Muscle layer of colon (tissue), 2 donors: ENCODE data around the gene PVR.
"Not testable (repeated sequence)": the region's sequence is repeated elsewhere in the genome, so short reads cannot be mapped to it uniquely, and the experiment has no call there.

Experiments used
- H3K27ac ChIP-seq: one replicate; pipeline ENCODE4 v1.7.0; 2013; ENCODE audit warnings: low read depth, mild to moderate bottlenecking, low read length, moderate library complexity
- H3K27me3 ChIP-seq, 2 donors: one replicate each; pipeline ENCODE4 v1.7.0; 2013; ENCODE audit warnings: low read length in 2 of 2, mild to moderate bottlenecking in 2 of 2; ENCODE audit not compliant: insufficient read depth in 2 of 2, control insufficient read depth in 1 of 2
- H3K36me3 ChIP-seq: one replicate; pipeline ENCODE4 v1.7.0; 2013; ENCODE audit warnings: mild to moderate bottlenecking, low read length; ENCODE audit not compliant: insufficient read depth
- H3K4me1 ChIP-seq: one replicate; pipeline ENCODE4 v1.7.0; 2013; ENCODE audit warnings: mild to moderate bottlenecking, low read length; ENCODE audit not compliant: insufficient read depth
- H3K4me3 ChIP-seq, 2 donors: one replicate each; pipeline ENCODE4 v1.7.0; 2013; ENCODE audit warnings: low read length in 2 of 2, low read depth in 1 of 2, mild to moderate bottlenecking in 1 of 2, moderate library complexity in 1 of 2
- H3K9ac ChIP-seq: one replicate; pipeline ENCODE4 v1.7.0; 2013; ENCODE audit warnings: low read length
- H3K9me3 ChIP-seq: one replicate; pipeline ENCODE4 v1.7.0; 2013; ENCODE audit warnings: mild to moderate bottlenecking, low read length
- donor health status: abdominal sarcoma.
- donor health status: Adenocarcinoma of cecum.

Gene PVR

GRCh38 chr19:44663996-44664395 lies 20.3 kb downstream of the PVR start:
- Histone ChIP-seq H3K9me3 (no peaks in the 10 kb centered on the region), H3K4me3 (no peak overlapping the region), H3K27me3 (no peaks in the 10 kb centered on the region), H3K27ac (no peak overlapping the region), H3K36me3 (peaks cover 39% of the 10 kb centered on the region), H3K4me1 (no peaks in the 10 kb centered on the region), H3K9ac (no peak overlapping the region)

GRCh38 chr19:44664976-44665375 lies 21.3 kb downstream of the PVR start:
- Histone ChIP-seq H3K4me3 (no peak overlapping the region), H3K9ac (no peak overlapping the region), H3K27ac (no peak overlapping the region), H3K9me3 (no peaks in the 10 kb centered on the region), H3K27me3 (no peaks in the 10 kb centered on the region), H3K4me1 (no peaks in the 10 kb centered on the region), H3K36me3 (peaks cover 33% of the 10 kb centered on the region)

- H3K9ac ChIP-seq, result no peak overlapping the region
- H3K4me1 ChIP-seq, result no peaks in the 10 kb centered on the region
- H3K9me3 ChIP-seq, result no peaks in the 10 kb centered on the region
- no peak overlapping the region for H3K4me3 ChIP-seq
- peaks cover 14% of the 10 kb centered on the region for H3K36me3 ChIP-seq
- H3K27ac ChIP-seq, result no peak overlapping the region
- no peaks in the 10 kb centered on the region for H3K27me3 ChIP-seq
Observed at GRCh38 chr19:44666852-44667556, 23.3 kb downstream of the PVR start.

GRCh38 chr19:44668985-44669764 lies 25.5 kb downstream of the PVR start:
- H3K4me3 ChIP-seq, result no peak overlapping the region
- H3K9ac ChIP-seq, result no peak overlapping the region
- H3K27ac ChIP-seq, result no peak overlapping the region
- no peaks in the 10 kb centered on the region for H3K36me3 ChIP-seq
- H3K9me3 ChIP-seq, result no peaks in the 10 kb centered on the region
- H3K27me3 ChIP-seq, result no peaks in the 10 kb centered on the region
- no peaks in the 10 kb centered on the region for H3K4me1 ChIP-seq

GRCh38 chr19:44670027-44670426 lies 26.3 kb downstream of the PVR start:
- not testable (repeated sequence) for H3K27me3 ChIP-seq, H3K36me3 ChIP-seq, H3K4me3 ChIP-seq, H3K27ac ChIP-seq, H3K9ac ChIP-seq, H3K4me1 ChIP-seq, H3K9me3 ChIP-seq

GRCh38 chr19:44671400-44671799 lies 27.7 kb downstream of the PVR start, which contains the start of gene CEACAM19:
Gene CEACAM19 (plus strand): TSS chr19:44671482. CDS start chr19:44671932, 450 bp downstream.
- H3K36me3 ChIP-seq, result no peaks in the 10 kb centered on the region
- H3K27ac ChIP-seq, result no peak within 1 kb of the TSS
- H3K9me3 ChIP-seq, result no peaks in the 10 kb centered on the region
- H3K4me3 ChIP-seq, result no peak within 1 kb of the TSS
- no peak within 1 kb of the TSS for H3K9ac ChIP-seq
- no peaks in the 10 kb centered on the region for H3K27me3 ChIP-seq
- H3K4me1 ChIP-seq, result no peaks in the 10 kb centered on the region

- H3K4me1 ChIP-seq, result no peaks in the 10 kb centered on the region
- H3K27me3 ChIP-seq, result no peaks in the 10 kb centered on the region
- H3K4me3 ChIP-seq, result no peak overlapping the region
- no peaks in the 10 kb centered on the region for H3K36me3 ChIP-seq
- H3K9me3 ChIP-seq, result no peaks in the 10 kb centered on the region
- H3K27ac ChIP-seq, result no peak overlapping the region
- no peak overlapping the region for H3K9ac ChIP-seq
Observed at GRCh38 chr19:44672226-44672625, 28.5 kb downstream of the PVR start.

GRCh38 chr19:44673510-44673909 lies 29.8 kb downstream of the PVR start:
- H3K27me3 ChIP-seq, result no peaks in the 10 kb centered on the region
- no peak overlapping the region for H3K27ac ChIP-seq
- no peaks in the 10 kb centered on the region for H3K36me3 ChIP-seq
- H3K4me1 ChIP-seq, result no peaks in the 10 kb centered on the region
- H3K9me3 ChIP-seq, result no peaks in the 10 kb centered on the region
- H3K9ac ChIP-seq, result no peak overlapping the region
- H3K4me3 ChIP-seq, result no peak overlapping the region

- no peak overlapping the region for H3K4me3 ChIP-seq
- H3K27me3 ChIP-seq, result no peaks in the 10 kb centered on the region
- H3K9me3 ChIP-seq, result no peaks in the 10 kb centered on the region
- no peak overlapping the region for H3K9ac ChIP-seq
- H3K4me1 ChIP-seq, result no peaks in the 10 kb centered on the region
- no peaks in the 10 kb centered on the region for H3K36me3 ChIP-seq
- no peak overlapping the region for H3K27ac ChIP-seq
Observed at GRCh38 chr19:44675521-44675920, 31.8 kb downstream of the PVR start.

GRCh38 chr19:44677019-44677811 lies 33.5 kb downstream of the PVR start:
- no peak overlapping the region for H3K27ac ChIP-seq
- no peaks in the 10 kb centered on the region for H3K27me3 ChIP-seq
- no peaks in the 10 kb centered on the region for H3K9me3 ChIP-seq
- H3K9ac ChIP-seq, result no peak overlapping the region
- H3K4me1 ChIP-seq, result no peaks in the 10 kb centered on the region
- no peak overlapping the region for H3K4me3 ChIP-seq
- no peaks in the 10 kb centered on the region for H3K36me3 ChIP-seq

GRCh38 chr19:44680536-44680935 lies 36.8 kb downstream of the PVR start:
- Histone ChIP-seq H3K9me3 (no peaks in the 10 kb centered on the region), H3K27ac (no peak overlapping the region), H3K4me1 (no peaks in the 10 kb centered on the region), H3K4me3 (no peak overlapping the region), H3K9ac (no peak overlapping the region), H3K36me3 (no peaks in the 10 kb centered on the region), H3K27me3 (no peaks in the 10 kb centered on the region)
